Measurements from ENCODE around the gene PRTN3. TPM values are rescaled to one million over a fixed set of nuclear protein-coding genes. Genes with fewer than 3 reads are reported as not detected.
"Not testable (repeated sequence)": the region's sequence is repeated elsewhere in the genome, so short reads cannot be mapped to it uniquely, and the experiment has no call there.

PRTN3 gene
- total RNA-seq, 1 experiment from 2014 or later: not detected

GRCh38 chr19:831407-832369 is 9.1 kb upstream of the PRTN3 start:
- Mint-ChIP-seq H3K27ac (ENCODE audit: low read depth, unreplicated experiment) (no peak overlapping the region), H3K27me3 (ENCODE audit: insufficient read depth, unreplicated experiment) (peaks cover 16% of the 10 kb centered on the region), H3K9me3 (ENCODE audit: unreplicated experiment) (no peaks in the 10 kb centered on the region), H3K4me1 (ENCODE audit: insufficient read depth, unreplicated experiment) (no peaks in the 10 kb centered on the region), H3K4me3 (ENCODE audit: unreplicated experiment) (no peak overlapping the region), H3K36me3 (ENCODE audit: insufficient read depth, unreplicated experiment) (no peaks in the 10 kb centered on the region)
- ChIA-PET POLR2A (interaction anchor here (0.6 kb wide), 1 partner anchor 8 kb away, joined by 3 read pairs; no protein-coding TSS in a partner anchor), CTCF (no interaction called here)
- BruUV-seq (replicated peaks): no TSS peak
- DNase-seq (ENCODE audit: unreplicated experiment): no peak
- intact Hi-C loops (cut with micrococcal nuclease): no loop called here
- TF ChIP-seq CTCF (IDR thresholded peaks at IDR 0.05; ENCODE audit: unreplicated experiment): no peak

- H3K27ac Mint-ChIP-seq (ENCODE audit: low read depth, unreplicated experiment): no peak overlapping the region
- no TSS peak for BruUV-seq (replicated peaks)
- no peak for DNase-seq (ENCODE audit: unreplicated experiment)
- no peak overlapping the region for H3K4me3 Mint-ChIP-seq (ENCODE audit: unreplicated experiment)
- ChIA-PET POLR2A (no interaction called here), CTCF (no interaction called here)
- H3K27me3 Mint-ChIP-seq (ENCODE audit: insufficient read depth, unreplicated experiment): peaks cover 17% of the 10 kb centered on the region
- TF ChIP-seq CTCF (IDR thresholded peaks at IDR 0.05; ENCODE audit: unreplicated experiment): no peak
- H3K36me3 Mint-ChIP-seq (ENCODE audit: insufficient read depth, unreplicated experiment): no peaks in the 10 kb centered on the region
- intact Hi-C loops (cut with micrococcal nuclease): no loop called here
- H3K4me1 Mint-ChIP-seq (ENCODE audit: insufficient read depth, unreplicated experiment): no peaks in the 10 kb centered on the region
- H3K9me3 Mint-ChIP-seq (ENCODE audit: unreplicated experiment): no peaks in the 10 kb centered on the region
Observed at GRCh38 chr19:834216-834615, 6.6 kb upstream of the PRTN3 start.

DNA sequence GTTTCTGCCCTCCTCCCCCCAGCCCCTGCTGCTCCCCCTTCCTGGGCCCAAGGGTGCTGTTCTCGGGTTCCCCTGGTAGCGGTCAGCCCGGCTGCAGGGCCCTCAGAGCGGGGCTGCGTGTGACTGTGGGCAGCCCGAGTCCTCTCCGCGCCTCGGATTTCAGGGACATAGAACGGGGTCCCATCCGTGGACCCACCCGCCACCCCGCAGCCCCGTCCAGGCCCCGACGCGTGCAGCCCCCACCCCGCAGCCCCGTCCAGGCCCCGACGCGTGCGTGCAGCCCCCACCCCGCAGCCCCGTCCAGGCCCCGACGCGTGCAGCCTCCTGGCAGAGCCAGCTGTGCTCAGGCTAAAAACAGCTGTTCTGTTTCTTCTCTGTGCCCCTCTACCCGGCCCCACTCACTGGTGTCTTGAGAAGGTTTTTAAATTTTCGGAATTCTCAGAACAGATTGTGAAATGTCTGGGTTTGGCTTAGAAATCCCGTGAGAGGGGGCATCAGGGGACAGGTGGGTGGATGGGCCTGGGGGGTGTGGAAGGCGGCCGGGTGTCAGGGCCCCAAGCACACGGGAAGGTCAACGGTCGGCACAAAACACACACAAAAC is 5.5 kb upstream of the PRTN3 start:
- H3K4me3 Mint-ChIP-seq (ENCODE audit: unreplicated experiment): no peak overlapping the region
- intact Hi-C loops (cut with micrococcal nuclease): no loop called here
- H3K9me3 Mint-ChIP-seq (ENCODE audit: unreplicated experiment): no peaks in the 10 kb centered on the region

GRCh38 chr19:842802-843179 is 2.0 kb downstream of the PRTN3 start:
- H3K27me3 Mint-ChIP-seq (ENCODE audit: insufficient read depth, unreplicated experiment): peaks cover 22% of the 10 kb centered on the region
- DNase-seq (ENCODE audit: unreplicated experiment); BruUV-seq (replicated peaks); H3K4me3 Mint-ChIP-seq (ENCODE audit: unreplicated experiment); POLR2A ChIA-PET; H3K9me3 Mint-ChIP-seq (ENCODE audit: unreplicated experiment); H3K36me3 Mint-ChIP-seq (ENCODE audit: insufficient read depth, unreplicated experiment); intact Hi-C loops (cut with micrococcal nuclease); H3K27ac Mint-ChIP-seq (ENCODE audit: low read depth, unreplicated experiment): not testable (repeated sequence)
- CTCF ChIA-PET: interaction anchor here (0.6 to 0.8 kb wide), 3 partner anchors 50 to 115 kb away, joined by 3 to 4 read pairs (median 3); partner anchors contain the start of genes MED16 and RNU6-9
- peaks cover 12% of the 10 kb centered on the region for H3K4me1 Mint-ChIP-seq (ENCODE audit: insufficient read depth, unreplicated experiment)

More for the DNA sequence above, 5.5 kb upstream of the PRTN3 start:
- no TSS peak for BruUV-seq (replicated peaks)
- Mint-ChIP-seq H3K4me1 (ENCODE audit: insufficient read depth, unreplicated experiment) (no peaks in the 10 kb centered on the region), H3K27me3 (ENCODE audit: insufficient read depth, unreplicated experiment) (peaks cover 17% of the 10 kb centered on the region), H3K36me3 (ENCODE audit: insufficient read depth, unreplicated experiment) (no peaks in the 10 kb centered on the region), H3K27ac (ENCODE audit: low read depth, unreplicated experiment) (no peak overlapping the region)
- TF ChIP-seq CTCF (IDR thresholded peaks at IDR 0.05; ENCODE audit: unreplicated experiment): no peak
- ChIA-PET POLR2A (no interaction called here), CTCF (no interaction called here)
- DNase-seq (ENCODE audit: unreplicated experiment): no peak
